Mesothelial cell of epicardium (in vitro differentiated cells): ENCODE measurements around the gene OTOG. TPM values are rescaled to one million over a fixed set of nuclear protein-coding genes. Genes with fewer than 3 reads are reported as not detected.

ENCODE experiments used
- DNase-seq, 2 experiments: peaks; one replicate each; pipeline ENCODE4 v3.0.0; 2021; ENCODE audit warnings: low spot score in 2 of 2; ENCODE audit not compliant: unreplicated experiment in 2 of 2
- H3K27ac Mint-ChIP-seq: 2 replicates; pipeline ENCODE4 v1.8.0; 2021; ENCODE audit warnings: mixed read lengths
- H3K27me3 Mint-ChIP-seq: 2 replicates; pipeline ENCODE4 v1.8.0; 2021; ENCODE audit warnings: low read depth, mixed read lengths
- H3K36me3 Mint-ChIP-seq: 2 replicates; pipeline ENCODE4 v1.8.0; 2021; ENCODE audit warnings: mixed read lengths
- H3K4me1 Mint-ChIP-seq: 2 replicates; pipeline ENCODE4 v1.8.0; 2021; ENCODE audit warnings: mixed read lengths
- H3K4me3 Mint-ChIP-seq: 2 replicates; pipeline ENCODE4 v1.8.0; 2021; ENCODE audit warnings: mild to moderate bottlenecking, moderate library complexity, mixed read lengths
- H3K9me3 Mint-ChIP-seq: 2 replicates; pipeline ENCODE4 v1.8.0; 2021; ENCODE audit warnings: mixed read lengths
- total RNA-seq: library from RNA; stranded (reverse); gene quantifications from 3 replicates; pipeline ENCODE4 v1.2.1, GENCODE V29; 2021
- TF ChIP-seq, protein P1 (sequence below): fragments of 200-600 bp; sonication (generic); IDR thresholded peaks from one replicate; pipeline ENCODE4 v1.5.0; 2021; ENCODE audit warnings: antibody characterized with exemption; ENCODE audit not compliant: unreplicated experiment

Gene OTOG
- total RNA-seq, 1 donor from 2014 or later = 1.8 TPM

DNA sequence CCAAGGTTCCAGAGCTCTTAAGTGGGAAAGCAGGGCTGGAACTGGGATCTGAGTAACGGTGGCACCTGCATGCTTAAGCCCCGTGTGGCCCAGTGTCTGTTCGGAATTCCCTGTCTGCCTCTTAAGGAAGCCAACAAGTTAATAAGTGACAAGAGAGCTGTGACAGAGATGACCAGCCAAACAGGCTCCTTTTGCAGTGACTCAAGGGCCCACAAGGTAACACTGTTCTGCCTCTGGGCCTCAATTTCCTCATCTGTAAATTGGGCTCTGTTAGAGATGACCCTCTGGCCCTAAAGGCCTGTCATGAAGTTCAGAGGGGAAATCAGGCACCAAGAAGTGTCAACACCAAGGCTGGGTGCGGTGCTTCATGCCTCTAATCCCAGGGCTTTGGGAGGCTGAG is 21.5 kb upstream of the OTOG start:
- Mint-ChIP-seq H3K9me3 (no peaks in the 10 kb centered on the region), H3K27me3 (peaks cover 34% of the 10 kb centered on the region), H3K36me3 (no peaks in the 10 kb centered on the region), H3K27ac (no peak overlapping the region), H3K4me1 (peaks cover 2% of the 10 kb centered on the region), H3K4me3 (no peak overlapping the region)
- TF ChIP-seq, protein P1, sequence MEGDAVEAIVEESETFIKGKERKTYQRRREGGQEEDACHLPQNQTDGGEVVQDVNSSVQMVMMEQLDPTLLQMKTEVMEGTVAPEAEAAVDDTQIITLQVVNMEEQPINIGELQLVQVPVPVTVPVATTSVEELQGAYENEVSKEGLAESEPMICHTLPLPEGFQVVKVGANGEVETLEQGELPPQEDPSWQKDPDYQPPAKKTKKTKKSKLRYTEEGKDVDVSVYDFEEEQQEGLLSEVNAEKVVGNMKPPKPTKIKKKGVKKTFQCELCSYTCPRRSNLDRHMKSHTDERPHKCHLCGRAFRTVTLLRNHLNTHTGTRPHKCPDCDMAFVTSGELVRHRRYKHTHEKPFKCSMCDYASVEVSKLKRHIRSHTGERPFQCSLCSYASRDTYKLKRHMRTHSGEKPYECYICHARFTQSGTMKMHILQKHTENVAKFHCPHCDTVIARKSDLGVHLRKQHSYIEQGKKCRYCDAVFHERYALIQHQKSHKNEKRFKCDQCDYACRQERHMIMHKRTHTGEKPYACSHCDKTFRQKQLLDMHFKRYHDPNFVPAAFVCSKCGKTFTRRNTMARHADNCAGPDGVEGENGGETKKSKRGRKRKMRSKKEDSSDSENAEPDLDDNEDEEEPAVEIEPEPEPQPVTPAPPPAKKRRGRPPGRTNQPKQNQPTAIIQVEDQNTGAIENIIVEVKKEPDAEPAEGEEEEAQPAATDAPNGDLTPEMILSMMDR = no peak
- DNase-seq = no peak

GRCh38 chr11:17526326-17526725 is 20.7 kb upstream of the OTOG start:
- H3K27ac Mint-ChIP-seq = no peak overlapping the region
- TF ChIP-seq, protein P1 = no peak
- H3K4me3 Mint-ChIP-seq = no peak overlapping the region
- H3K36me3 Mint-ChIP-seq = no peaks in the 10 kb centered on the region
- peaks cover 34% of the 10 kb centered on the region for H3K27me3 Mint-ChIP-seq
- H3K9me3 Mint-ChIP-seq = no peaks in the 10 kb centered on the region
- no peak for DNase-seq
- H3K4me1 Mint-ChIP-seq = no peaks in the 10 kb centered on the region

- Mint-ChIP-seq H3K27me3 (peaks cover 40% of the 10 kb centered on the region), H3K36me3 (no peaks in the 10 kb centered on the region), H3K27ac (no peak overlapping the region), H3K4me3 (no peak overlapping the region), H3K9me3 (no peaks in the 10 kb centered on the region), H3K4me1 (no peaks in the 10 kb centered on the region)
- no peak for DNase-seq
- TF ChIP-seq, protein P1 = no peak
Measured at GRCh38 chr11:17526931-17527627, 20.0 kb upstream of the OTOG start.

GRCh38 chr11:17527628-17527995 is 19.4 kb upstream of the OTOG start:
- Mint-ChIP-seq H3K27ac (no peak overlapping the region), H3K9me3 (no peaks in the 10 kb centered on the region), H3K36me3 (no peaks in the 10 kb centered on the region), H3K27me3 (peaks cover 44% of the 10 kb centered on the region), H3K4me1 (no peaks in the 10 kb centered on the region), H3K4me3 (no peak overlapping the region)
- TF ChIP-seq, protein P1 = no peak
- no peak for DNase-seq

DNA sequence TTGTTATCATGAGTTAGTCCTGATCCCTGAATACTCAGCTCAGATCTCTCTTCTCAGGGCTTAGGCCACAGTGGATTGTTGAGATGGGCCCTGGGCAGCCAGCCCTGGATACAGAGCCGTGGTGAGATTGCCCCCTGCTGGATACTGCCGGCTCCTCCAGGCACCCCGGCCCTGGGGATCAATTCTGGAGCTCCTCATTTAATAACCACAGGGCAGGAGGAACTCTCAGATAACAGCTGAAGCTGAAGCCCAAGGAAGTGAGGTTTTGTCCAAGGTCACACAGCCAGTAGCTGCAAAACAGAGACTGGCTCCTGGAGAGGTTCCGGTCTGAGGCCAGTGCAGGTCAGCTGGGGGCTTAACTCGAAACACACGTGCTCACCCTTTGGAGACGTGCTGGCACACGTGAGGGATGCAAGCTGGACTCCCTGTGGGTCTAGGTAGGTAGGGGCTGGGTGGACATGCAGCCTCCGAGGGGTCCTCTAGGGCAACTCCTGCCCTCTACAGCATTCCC is 18.8 kb upstream of the OTOG start:
- no peak overlapping the region for H3K4me3 Mint-ChIP-seq
- no peaks in the 10 kb centered on the region for H3K9me3 Mint-ChIP-seq
- H3K27ac Mint-ChIP-seq = no peak overlapping the region
- TF ChIP-seq, protein P1 = peak; percentile 72
- no peaks in the 10 kb centered on the region for H3K4me1 Mint-ChIP-seq
- peak in 1 of 2 experiments; percentile 74 for DNase-seq
- no peaks in the 10 kb centered on the region for H3K36me3 Mint-ChIP-seq
- peaks cover 47% of the 10 kb centered on the region for H3K27me3 Mint-ChIP-seq
